HG03432 (cell line): ENCODE results near the gene SRCAP.

Source experiments
- ATAC-seq: cut with Tn5 transposase; IDR thresholded peaks from one replicate; pipeline ENCODE4 v1.9.1; 2021; ENCODE audit warnings: mild to moderate bottlenecking, moderate library complexity; ENCODE audit not compliant: unreplicated experiment

The SRCAP gene

GRCh38 chr16:30753596-30753995 lies 54.6 kb downstream of the SRCAP start:
- no peak for ATAC-seq

GRCh38 chr16:30755955-30756780 lies 57.2 kb downstream of the SRCAP start:
- ATAC-seq = no peak

- no peak for ATAC-seq
These were observed 57.8 kb downstream of the SRCAP start for GRCh38 chr16:30756781-30757100.

GRCh38 chr16:30757316-30757715 lies 58.3 kb downstream of the SRCAP start:
- ATAC-seq = no peak

- no peak for ATAC-seq
These were observed 60.1 kb downstream of the SRCAP start for GRCh38 chr16:30758988-30759491.

GRCh38 chr16:30760001-30760559 lies 61.1 kb downstream of the SRCAP start:
- no peak for ATAC-seq

GRCh38 chr16:30760577-30761426 lies 61.8 kb downstream of the SRCAP start:
- ATAC-seq = no peak

- peak; percentile 39 for ATAC-seq
These were observed 62.5 kb downstream of the SRCAP start for GRCh38 chr16:30761427-30761927.

GRCh38 chr16:30761928-30762902 lies 63.2 kb downstream of the SRCAP start, which contains the start of the genes CFAP119 and RNF40:
Gene CFAP119, minus strand, starts transcription at chr16:30762062. Its CDS starts 314 bp downstream, at chr16:30761748.
Gene RNF40, plus strand, starts transcription at chr16:30762322. Its CDS starts 224 bp downstream, at chr16:30762546.
- ATAC-seq = peak; percentile 87

- ATAC-seq = no peak
These were observed 64.2 kb downstream of the SRCAP start for GRCh38 chr16:30762991-30763725.

- ATAC-seq = no peak
These were observed 65.1 kb downstream of the SRCAP start for GRCh38 chr16:30764086-30764485.

GRCh38 chr16:30764816-30765465 lies 66.0 kb downstream of the SRCAP start:
- no peak for ATAC-seq

- no peak for ATAC-seq
These were observed 67.4 kb downstream of the SRCAP start for GRCh38 chr16:30766206-30766932.

- no peak for ATAC-seq
These were observed 67.9 kb downstream of the SRCAP start for GRCh38 chr16:30766933-30767284.

GRCh38 chr16:30767767-30768465 lies 68.9 kb downstream of the SRCAP start:
- ATAC-seq = no peak

GRCh38 chr16:30768583-30769181 lies 69.7 kb downstream of the SRCAP start:
- ATAC-seq = no peak

GRCh38 chr16:30769379-30770089 lies 70.6 kb downstream of the SRCAP start:
- no peak for ATAC-seq
